ENCODE data around the gene FAM53A.

- TF ChIP-seq GATA2 (IDR thresholded peaks at IDR 0.05; ENCODE audit: low read depth, low read length) = no peak
- TF ChIP-seq GATA3 (IDR thresholded peaks at IDR 0.05; ENCODE audit: low read depth, low read length) = no peak
Observed at GRCh38 chr4:1608821-1609500, 75.2 kb downstream of the FAM53A start.
